Sigmoid colon (tissue), 7 donors: Measurements from ENCODE around the gene SMCO3. TPM values are rescaled to one million over a fixed set of nuclear protein-coding genes. Genes with fewer than 3 reads are reported as not detected.

Experiments used
- DNase-seq: peaks from one replicate; pipeline ENCODE4 v3.0.0-alpha.2; 2019
- H3K27ac ChIP-seq, 4 donors: fragments of 200-600 bp; sonication (generic); one replicate each; pipeline ENCODE4 v1.5.1; 2016 to 2019; ENCODE audit warnings: mild to moderate bottlenecking in 1 of 4
- H3K27me3 ChIP-seq, 3 donors: fragments of 200-600 bp; sonication (generic); one replicate each; pipeline ENCODE4 v1.5.1; 2019; ENCODE audit warnings: mild to moderate bottlenecking in 1 of 3
- H3K36me3 ChIP-seq, 4 donors: fragments of 200-600 bp; sonication (generic); one replicate each; pipeline ENCODE4 v1.5.1; 2016 to 2019
- H3K4me1 ChIP-seq, 4 donors: fragments of 200-600 bp; sonication (generic); one replicate each; pipeline ENCODE4 v1.5.1; 2017 to 2019
- H3K4me3 ChIP-seq, 4 donors: fragments of 200-600 bp; sonication (generic); one replicate each; pipeline ENCODE4 v1.5.1; 2017 to 2019; ENCODE audit warnings: mild to moderate bottlenecking in 2 of 4, moderate library complexity in 1 of 4
- H3K9me3 ChIP-seq, 4 donors: fragments of 200-600 bp in 3 of 4; sonication (generic) in 3 of 4; one replicate each; pipeline versions ENCODE4 v1.5.1 to v1.6.1; 2013 to 2019
- EP300 ChIP-seq, 4 donors: sonication (generic); formaldehyde crosslinking; IDR thresholded peaks; one replicate each; pipeline ENCODE4 v1.6.1; 2017; ENCODE audit warnings: antibody characterized with exemption in 4 of 4
- POLR2A ChIP-seq, 2 donors: fragments of 450-650 bp; IDR thresholded peaks; one replicate each; pipeline ENCODE4 v1.6.1; 2016; ENCODE audit warnings: antibody characterized with exemption in 2 of 2, mild to moderate bottlenecking in 2 of 2, moderate library complexity in 2 of 2
- POLR2AphosphoS5 ChIP-seq, 4 donors: sonication (generic); formaldehyde crosslinking; IDR thresholded peaks; one replicate each; pipeline ENCODE4 v1.6.1; 2017; ENCODE audit warnings: antibody characterized with exemption in 4 of 4
- WGBS, 2 donors: extraction: QIAGEN DNeasy Blood & Tissue Kit; methylation state at CpG; one replicate each; pipeline ENCODE4 v1.1.7; 2013; 5-methylcytosine and 5-hydroxymethylcytosine counted together
- intact Hi-C: fragments of 100-400 bp; cut with DNase I; formaldehyde crosslinking; loops from one replicate; pipeline ENCODE4 v1.15.1; 2023
- polyA plus RNA-seq, 3 donors: library from polyadenylated mRNA; stranded (reverse); fragments of 200-250 nt; gene quantifications; one replicate each; pipeline ENCODE4 v1.2.3, GENCODE V29; 2013
- total RNA-seq, 4 donors: library from RNA; depleted of rRNA; stranded (reverse); fragments of >200 nt; gene quantifications; one replicate each; pipeline ENCODE4 v1.1.0, GENCODE V29; 2016
- TF ChIP-seq, protein P1 (sequence below), 4 experiments: fragments of 450-650 bp in 3 of 4; fragments of 200-600 bp in 1 of 4; IDR thresholded peaks; one replicate each; pipeline ENCODE4 v1.5.1; 2016 to 2019; ENCODE audit warnings: antibody characterized with exemption in 4 of 4, mild to moderate bottlenecking in 3 of 4, moderate library complexity in 2 of 4
- donor health status: healthy with polysubstance abuse.
- donor health status: Bipolar disorder and iron deficiency.
- donor health status: healthy.

Gene SMCO3
- total and polyA plus RNA-seq, 7 donors = 0.09 to 1.1 (median 0.36) TPM; not detected in 3

GRCh38 chr12:14771651-14772137, 42.3 kb downstream of the SMCO3 start:
- intact Hi-C loops = loop anchor here (5.0 to 10.0 kb wide), 5 partner anchors 226 to 1843 kb away; partner anchors contain the start of genes ATF7IP and STRAP
- H3K9me3 ChIP-seq = no peaks in the 10 kb centered on the region
- no peaks in the 10 kb centered on the region for H3K27me3 ChIP-seq
- no peaks in the 10 kb centered on the region for H3K36me3 ChIP-seq
- H3K4me1 ChIP-seq = peaks cover 0 to 46% (median 25%) of the 10 kb centered on the region in 4 donors
- DNase-seq = no peak
- peak overlapping the region; percentile 63 to 85 (median 68) for H3K4me3 ChIP-seq
- H3K27ac ChIP-seq = peak overlapping the region; percentile 88 to 96 (median 92)
- TF ChIP-seq, protein P1, sequence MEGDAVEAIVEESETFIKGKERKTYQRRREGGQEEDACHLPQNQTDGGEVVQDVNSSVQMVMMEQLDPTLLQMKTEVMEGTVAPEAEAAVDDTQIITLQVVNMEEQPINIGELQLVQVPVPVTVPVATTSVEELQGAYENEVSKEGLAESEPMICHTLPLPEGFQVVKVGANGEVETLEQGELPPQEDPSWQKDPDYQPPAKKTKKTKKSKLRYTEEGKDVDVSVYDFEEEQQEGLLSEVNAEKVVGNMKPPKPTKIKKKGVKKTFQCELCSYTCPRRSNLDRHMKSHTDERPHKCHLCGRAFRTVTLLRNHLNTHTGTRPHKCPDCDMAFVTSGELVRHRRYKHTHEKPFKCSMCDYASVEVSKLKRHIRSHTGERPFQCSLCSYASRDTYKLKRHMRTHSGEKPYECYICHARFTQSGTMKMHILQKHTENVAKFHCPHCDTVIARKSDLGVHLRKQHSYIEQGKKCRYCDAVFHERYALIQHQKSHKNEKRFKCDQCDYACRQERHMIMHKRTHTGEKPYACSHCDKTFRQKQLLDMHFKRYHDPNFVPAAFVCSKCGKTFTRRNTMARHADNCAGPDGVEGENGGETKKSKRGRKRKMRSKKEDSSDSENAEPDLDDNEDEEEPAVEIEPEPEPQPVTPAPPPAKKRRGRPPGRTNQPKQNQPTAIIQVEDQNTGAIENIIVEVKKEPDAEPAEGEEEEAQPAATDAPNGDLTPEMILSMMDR (IDR thresholded peaks at IDR 0.05) = no peak
- TF ChIP-seq POLR2A (IDR thresholded peaks at IDR 0.05) (no peak), POLR2AphosphoS5 (IDR thresholded peaks at IDR 0.05) (no peak), EP300 (IDR thresholded peaks at IDR 0.05) (no peak)
- WGBS, 2 donors = 20 to 29% methylated on average over 6 of the region's 6 CpGs

DNA sequence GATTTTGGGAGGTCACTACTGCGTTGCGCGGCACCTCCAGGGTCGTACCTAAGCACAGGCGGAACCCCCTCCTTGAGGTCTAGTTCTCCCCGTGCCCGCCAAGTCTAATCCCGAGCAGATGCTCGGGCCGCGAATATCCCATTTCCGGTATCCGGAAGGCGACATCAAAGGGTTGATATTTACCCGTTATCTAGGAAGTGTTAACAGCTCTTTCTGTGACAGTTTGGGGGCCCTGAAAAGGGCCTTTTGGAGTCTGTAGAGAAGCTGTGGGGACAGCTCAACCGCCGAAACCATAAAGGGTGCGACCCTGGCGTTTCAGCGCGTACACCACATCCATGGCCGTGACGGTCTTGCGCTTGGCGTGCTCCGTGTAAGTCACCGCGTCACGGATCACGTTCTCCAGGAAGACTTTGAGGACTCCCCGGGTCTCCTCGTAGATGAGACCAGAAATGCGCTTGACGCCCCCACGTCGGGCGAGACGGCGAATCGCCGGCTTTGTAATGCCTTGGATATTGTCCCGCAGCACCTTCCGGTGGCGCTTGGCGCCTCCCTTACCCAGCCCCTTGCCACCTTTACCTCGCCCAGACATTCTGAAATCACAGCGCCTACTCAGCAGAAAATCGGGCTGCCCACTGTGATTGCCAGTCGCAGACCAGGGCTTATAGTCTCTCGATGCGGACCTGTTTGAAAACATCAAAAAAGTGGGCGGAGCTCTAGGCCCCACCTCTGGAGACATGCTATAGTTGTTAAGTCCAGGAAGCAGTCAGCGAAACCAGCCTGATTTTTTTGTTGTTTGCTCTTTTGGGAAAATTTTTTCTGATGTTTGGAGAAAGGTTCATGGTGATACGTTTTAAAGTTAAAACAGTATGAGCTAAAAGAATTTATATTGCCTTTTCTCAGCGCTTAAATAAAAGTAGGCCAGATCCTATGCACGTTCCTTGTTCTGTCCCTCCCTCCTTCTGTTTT, 43.2 kb downstream of the SMCO3 start:
- TF ChIP-seq EP300 (IDR thresholded peaks at IDR 0.05) (peak in 2 of 4 donors; percentile 42 to 58), POLR2A (IDR thresholded peaks at IDR 0.05) (peak; percentile 94 to 98), POLR2AphosphoS5 (IDR thresholded peaks at IDR 0.05) (peak; percentile 96 to 99 (median 98))
- TF ChIP-seq, protein P1 (IDR thresholded peaks at IDR 0.05) = peak in 1 of 4 experiments; percentile 7
- Histone ChIP-seq H3K27ac (peak overlapping the region; percentile 88 to 96 (median 92)), H3K36me3 (no peaks in the 10 kb centered on the region), H3K9me3 (no peaks in the 10 kb centered on the region), H3K4me3 (peak overlapping the region; percentile 63 to 85 (median 68)), H3K4me1 (peaks cover 0 to 40% (median 23%) of the 10 kb centered on the region in 4 donors), H3K27me3 (no peaks in the 10 kb centered on the region)
- intact Hi-C loops = loop anchor here (5.0 to 10.0 kb wide), 5 partner anchors 227 to 1844 kb away; partner anchors contain the start of genes ATF7IP and STRAP
- WGBS, 2 donors = 0 to 1% methylated on average over 56 of the region's 56 CpGs
- peak; percentile 97 for DNase-seq

- Histone ChIP-seq H3K27ac (peak overlapping the region; percentile 88 to 96 (median 92)), H3K9me3 (no peaks in the 10 kb centered on the region), H3K4me3 (peak overlapping the region; percentile 63 to 85 (median 68)), H3K4me1 (peaks cover 0 to 34% (median 20%) of the 10 kb centered on the region in 4 donors), H3K27me3 (no peaks in the 10 kb centered on the region), H3K36me3 (no peaks in the 10 kb centered on the region)
- TF ChIP-seq, protein P1 (IDR thresholded peaks at IDR 0.05) = peak; percentile 92 to 97 (median 94)
- TF ChIP-seq EP300 (IDR thresholded peaks at IDR 0.05) = no peak
- TF ChIP-seq POLR2AphosphoS5 (IDR thresholded peaks at IDR 0.05) = peak in 3 of 4 donors; percentile 56 to 69 (median 62)
- TF ChIP-seq POLR2A (IDR thresholded peaks at IDR 0.05) = peak; percentile 34 to 39
- intact Hi-C loops = loop anchor here (5.0 to 10.0 kb wide), 5 partner anchors 227 to 1845 kb away; partner anchors contain the start of genes ATF7IP and STRAP
- peak; percentile 91 for DNase-seq
- WGBS, 2 donors = 0 to 1% methylated on average over 38 of the region's 38 CpGs
These were observed 44.0 kb downstream of the SMCO3 start for GRCh38 chr12:14769969-14770495.

DNA sequence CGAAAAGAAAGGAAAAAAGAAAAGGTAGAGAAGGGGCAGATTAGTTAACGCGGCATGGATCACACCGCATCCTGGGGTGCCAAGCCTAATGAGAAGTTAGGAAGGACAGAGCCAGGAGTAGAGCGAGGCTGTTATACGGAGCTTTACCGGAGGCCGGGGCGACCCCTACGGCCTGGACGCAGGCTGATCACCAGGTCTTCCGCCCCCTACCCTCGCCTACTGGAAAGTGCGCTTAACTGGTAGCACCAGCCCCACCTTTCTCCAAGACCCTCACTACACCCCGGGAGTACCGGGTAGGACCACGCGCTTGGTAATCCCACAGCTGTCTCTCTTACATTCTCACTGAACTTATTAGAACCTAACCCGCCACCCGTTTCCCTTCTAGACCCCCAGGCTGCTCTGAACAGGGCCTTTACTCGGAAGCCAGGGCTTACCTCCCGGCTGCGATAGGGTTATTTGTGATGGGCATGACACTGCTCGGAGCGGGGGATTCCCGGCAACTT, 44.5 kb downstream of the SMCO3 start:
- peaks cover 0 to 34% (median 20%) of the 10 kb centered on the region in 4 donors for H3K4me1 ChIP-seq
- peak; percentile 76 for DNase-seq
- 2% methylated on average over 26 of the region's 26 CpGs for WGBS, 2 donors
- no peaks in the 10 kb centered on the region for H3K9me3 ChIP-seq
- intact Hi-C loops = no loop called here
- H3K27ac ChIP-seq = peak overlapping the region; percentile 88 to 96 (median 92)
- no peaks in the 10 kb centered on the region for H3K27me3 ChIP-seq
- TF ChIP-seq, protein P1 (IDR thresholded peaks at IDR 0.05) = no peak
- no peak for TF ChIP-seq POLR2AphosphoS5 (IDR thresholded peaks at IDR 0.05)
- no peak for TF ChIP-seq EP300 (IDR thresholded peaks at IDR 0.05)
- no peak for TF ChIP-seq POLR2A (IDR thresholded peaks at IDR 0.05)
- H3K4me3 ChIP-seq = peak overlapping the region; percentile 63 to 85 (median 68)
- no peaks in the 10 kb centered on the region for H3K36me3 ChIP-seq
